Peyer's patch (tissue), 4 donors: ENCODE results near the gene MIF.

Experiments used
- POLR2A ChIP-seq, 2 donors: fragments of 450-650 bp; IDR thresholded peaks; one replicate each; pipeline ENCODE4 v1.5.1; 2017; ENCODE audit warnings: antibody characterized with exemption in 2 of 2, mild to moderate bottlenecking in 2 of 2, moderate library complexity in 2 of 2
- TF ChIP-seq, protein P1 (sequence below), 6 experiments: fragments of 450-650 bp in 4 of 6; fragments of 200-600 bp in 2 of 6; sonication (generic) in 1 of 6; IDR thresholded peaks; one replicate each; pipeline ENCODE4 v1.5.1; 2017 to 2019; ENCODE audit warnings: antibody characterized with exemption in 6 of 6, mild to moderate bottlenecking in 3 of 6, moderate library complexity in 1 of 6

DNA sequence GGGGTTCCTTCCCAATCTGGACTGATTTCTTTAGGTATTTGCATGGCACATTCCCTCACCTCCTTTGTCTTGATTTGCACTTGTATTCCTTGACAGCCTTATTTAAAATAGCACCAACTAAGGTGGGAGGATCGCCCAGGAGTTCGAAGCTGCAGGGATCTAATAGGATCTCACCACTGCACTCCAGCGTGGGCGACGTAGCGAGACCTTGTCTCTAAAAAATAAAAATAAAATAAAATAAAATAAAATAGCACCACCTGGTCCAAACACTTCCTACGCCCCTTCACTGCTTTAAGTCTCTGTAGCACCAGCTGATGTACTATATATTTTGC is 35.7 kb upstream of the MIF start:
- TF ChIP-seq, protein P1, sequence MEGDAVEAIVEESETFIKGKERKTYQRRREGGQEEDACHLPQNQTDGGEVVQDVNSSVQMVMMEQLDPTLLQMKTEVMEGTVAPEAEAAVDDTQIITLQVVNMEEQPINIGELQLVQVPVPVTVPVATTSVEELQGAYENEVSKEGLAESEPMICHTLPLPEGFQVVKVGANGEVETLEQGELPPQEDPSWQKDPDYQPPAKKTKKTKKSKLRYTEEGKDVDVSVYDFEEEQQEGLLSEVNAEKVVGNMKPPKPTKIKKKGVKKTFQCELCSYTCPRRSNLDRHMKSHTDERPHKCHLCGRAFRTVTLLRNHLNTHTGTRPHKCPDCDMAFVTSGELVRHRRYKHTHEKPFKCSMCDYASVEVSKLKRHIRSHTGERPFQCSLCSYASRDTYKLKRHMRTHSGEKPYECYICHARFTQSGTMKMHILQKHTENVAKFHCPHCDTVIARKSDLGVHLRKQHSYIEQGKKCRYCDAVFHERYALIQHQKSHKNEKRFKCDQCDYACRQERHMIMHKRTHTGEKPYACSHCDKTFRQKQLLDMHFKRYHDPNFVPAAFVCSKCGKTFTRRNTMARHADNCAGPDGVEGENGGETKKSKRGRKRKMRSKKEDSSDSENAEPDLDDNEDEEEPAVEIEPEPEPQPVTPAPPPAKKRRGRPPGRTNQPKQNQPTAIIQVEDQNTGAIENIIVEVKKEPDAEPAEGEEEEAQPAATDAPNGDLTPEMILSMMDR (IDR thresholded peaks at IDR 0.05): no peak
- no peak for TF ChIP-seq POLR2A (IDR thresholded peaks at IDR 0.05)
